Skin epidermis (tissue), 12 donors: Measurements from ENCODE around the gene LAMB3.

Source experiments
- H3K27ac ChIP-seq, 21 experiments: fragments of 200-600 bp; sonication (generic) in 11 of 21; one replicate each; pipeline ENCODE4 v1.5.0; 2020; ENCODE audit warnings: mild to moderate bottlenecking in 3 of 21, inconsistent platforms in 2 of 21, moderate library complexity in 2 of 21
- H3K4me3 ChIP-seq, 7 experiments: fragments of 200-600 bp; sonication (generic) in 2 of 7; one replicate each; pipeline ENCODE4 v1.5.0; 2020; ENCODE audit warnings: inconsistent platforms in 2 of 7, mild to moderate bottlenecking in 2 of 7, moderate library complexity in 1 of 7

LAMB3 gene

DNA sequence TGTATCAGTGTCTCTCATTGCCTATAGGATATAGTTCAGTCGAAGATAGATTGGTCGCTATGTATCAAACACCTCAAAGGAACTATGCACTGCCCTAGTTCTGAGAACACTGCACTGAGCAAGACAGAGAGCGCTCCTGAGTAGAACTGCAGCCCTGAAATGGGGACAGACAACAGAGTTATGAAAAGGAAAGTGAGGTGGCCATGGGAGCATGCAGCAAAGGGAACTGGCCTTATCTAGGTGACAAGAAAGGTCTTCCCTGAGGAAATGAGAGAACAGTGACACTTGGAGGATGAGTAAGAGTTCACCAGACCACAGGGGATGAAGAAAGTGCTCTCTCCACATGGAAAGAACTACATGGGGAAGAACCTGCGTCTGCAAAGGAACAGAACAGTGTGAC is 15.5 kb upstream of the LAMB3 start:
- Histone ChIP-seq H3K27ac (no peak overlapping the region), H3K4me3 (no peak overlapping the region)

DNA sequence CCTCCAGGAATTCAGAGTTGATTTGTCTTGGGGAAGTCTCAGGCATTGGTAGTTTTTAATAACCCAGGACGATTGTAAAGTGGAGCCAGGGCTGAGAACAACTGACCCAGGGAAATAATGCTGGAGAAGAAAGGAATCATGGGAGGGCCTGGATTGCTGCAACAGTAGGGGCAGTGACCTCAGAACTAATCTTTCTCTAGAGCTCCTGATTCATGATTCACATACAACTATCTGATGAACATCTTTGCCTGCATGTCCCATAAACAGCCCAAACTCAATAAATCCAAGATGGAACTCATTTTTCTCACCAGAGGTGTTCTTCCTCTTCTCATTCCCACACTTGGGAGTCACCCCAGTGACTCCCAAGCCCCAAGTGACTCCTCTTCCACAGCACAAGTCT is 14.9 kb upstream of the LAMB3 start:
- no peak overlapping the region for H3K4me3 ChIP-seq
- H3K27ac ChIP-seq = no peak overlapping the region

DNA sequence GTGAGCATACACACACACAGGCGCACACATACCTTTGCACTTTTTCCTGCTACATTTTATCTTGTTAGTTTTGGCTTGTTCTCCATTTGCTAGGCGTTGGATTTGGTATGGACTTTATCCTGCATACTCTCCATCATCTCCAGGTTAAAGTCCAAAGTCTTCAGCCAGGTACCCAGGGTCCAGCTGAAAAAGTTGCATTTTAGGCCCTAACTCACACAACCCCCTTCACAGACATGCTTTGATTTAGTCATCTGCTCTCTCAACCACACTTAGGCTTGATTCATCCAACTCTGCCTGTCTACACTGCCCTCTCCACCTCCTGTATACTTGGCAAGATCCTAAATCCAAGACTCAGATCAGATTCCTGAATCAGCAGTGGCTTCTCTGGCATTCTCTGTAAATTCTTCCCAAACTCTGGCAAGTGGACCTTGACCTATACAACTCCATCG is 10.7 kb upstream of the LAMB3 start:
- Histone ChIP-seq H3K4me3 (no peak overlapping the region), H3K27ac (no peak overlapping the region)

DNA sequence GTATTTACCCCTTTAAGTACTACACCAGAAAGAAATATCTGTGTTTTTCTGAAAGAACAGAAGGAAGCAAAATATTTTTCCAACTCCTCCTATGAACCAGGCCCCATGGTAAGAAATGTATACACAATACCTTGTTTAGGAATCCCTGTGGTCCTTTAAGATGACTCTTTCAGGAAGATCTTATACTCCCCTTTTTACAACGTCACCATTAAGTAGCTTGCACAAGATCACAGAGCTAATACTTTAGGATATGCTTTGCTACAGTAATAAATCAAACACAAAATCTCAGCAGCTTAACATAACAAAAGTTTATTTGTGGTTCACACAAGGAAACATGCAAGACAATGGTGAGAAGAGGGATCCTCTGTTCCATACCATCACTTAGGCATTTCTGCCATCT is 8.8 kb upstream of the LAMB3 start:
- no peak overlapping the region for H3K4me3 ChIP-seq
- peak overlapping the region in 1 of 21 experiments; percentile 5 for H3K27ac ChIP-seq

DNA sequence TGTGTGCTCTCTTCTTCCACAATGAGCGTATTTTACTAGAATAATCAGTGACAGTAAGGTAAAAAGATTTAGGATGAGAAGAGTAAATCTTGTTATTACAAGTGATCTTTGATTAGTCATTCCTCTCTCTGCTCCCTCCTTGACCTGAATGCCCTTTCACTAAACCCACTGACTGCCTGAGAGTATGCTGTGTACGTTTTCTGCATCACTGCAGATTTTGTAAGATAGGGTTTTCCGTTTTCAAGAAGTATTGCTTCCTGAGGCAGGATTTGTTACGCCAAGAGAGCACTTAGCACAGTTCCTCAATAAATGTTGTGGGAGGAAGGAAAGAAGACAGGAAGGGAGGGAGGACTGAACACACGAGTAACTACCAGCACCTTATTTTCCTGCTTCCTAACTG is 7.7 kb upstream of the LAMB3 start:
- Histone ChIP-seq H3K27ac (peak overlapping the region in 3 of 21 experiments; percentile 0 to 57 (median 7)), H3K4me3 (no peak overlapping the region)

DNA sequence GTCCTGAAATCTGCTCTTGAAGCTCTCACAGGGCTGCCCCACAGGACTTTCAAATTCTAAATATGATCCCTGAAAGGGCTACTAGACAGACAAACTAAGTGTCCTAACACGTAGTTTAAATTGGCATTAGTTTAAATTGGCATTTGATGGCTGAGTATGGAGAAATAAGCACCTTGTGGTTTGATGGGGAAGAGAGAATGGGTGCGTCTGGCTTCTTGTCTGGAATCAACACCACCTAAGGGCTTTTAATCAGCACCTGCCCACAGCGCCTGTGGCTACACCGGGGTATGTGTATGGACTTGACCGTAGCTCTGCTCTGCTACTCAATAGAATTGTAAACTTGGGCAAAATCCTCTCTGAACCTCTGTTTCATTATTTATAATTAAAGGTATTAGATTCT is 5.7 kb upstream of the LAMB3 start:
- no peak overlapping the region for H3K4me3 ChIP-seq

DNA sequence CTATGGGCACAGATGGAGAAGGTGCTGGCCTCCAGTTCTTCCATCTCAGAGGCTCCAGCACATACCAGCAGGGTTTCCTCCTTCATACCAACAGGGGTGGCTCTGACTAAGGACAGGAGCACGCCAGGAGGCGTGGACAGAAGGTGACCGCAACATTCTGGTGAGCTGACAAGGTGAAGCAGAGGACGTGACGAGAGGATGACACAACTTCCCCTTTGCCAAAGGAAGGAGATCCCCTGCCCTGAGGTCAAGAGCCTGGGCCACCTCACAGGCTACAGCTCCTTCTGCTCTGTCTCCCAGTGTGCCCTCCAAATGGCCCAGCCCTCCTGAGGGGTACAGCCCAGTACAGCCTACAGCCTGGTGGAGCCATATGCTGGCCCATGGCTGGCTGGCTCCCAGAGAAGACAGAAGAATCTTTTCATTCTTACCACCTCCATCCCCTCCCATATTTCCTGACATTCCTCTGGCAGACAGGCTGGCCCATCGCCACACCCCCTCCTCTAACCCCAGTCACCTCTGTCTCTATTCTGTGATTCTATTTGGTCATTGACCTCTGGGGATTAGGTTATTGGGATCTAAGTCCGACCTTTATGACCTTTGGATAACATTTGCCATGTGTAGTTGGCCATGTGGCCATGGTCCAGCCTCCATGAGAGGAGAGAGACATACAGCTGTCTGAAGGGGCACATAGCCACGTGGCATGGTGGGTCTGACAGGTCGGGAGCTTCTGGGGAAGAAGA is 5.1 kb upstream of the LAMB3 start:
- peak overlapping the region in 7 of 21 experiments; percentile 16 to 75 (median 54) for H3K27ac ChIP-seq
- H3K4me3 ChIP-seq = no peak overlapping the region

More for the DNA sequence above, 5.7 kb upstream of the LAMB3 start:
- H3K27ac ChIP-seq = peak overlapping the region in 7 of 21 experiments; percentile 16 to 75 (median 54)

DNA sequence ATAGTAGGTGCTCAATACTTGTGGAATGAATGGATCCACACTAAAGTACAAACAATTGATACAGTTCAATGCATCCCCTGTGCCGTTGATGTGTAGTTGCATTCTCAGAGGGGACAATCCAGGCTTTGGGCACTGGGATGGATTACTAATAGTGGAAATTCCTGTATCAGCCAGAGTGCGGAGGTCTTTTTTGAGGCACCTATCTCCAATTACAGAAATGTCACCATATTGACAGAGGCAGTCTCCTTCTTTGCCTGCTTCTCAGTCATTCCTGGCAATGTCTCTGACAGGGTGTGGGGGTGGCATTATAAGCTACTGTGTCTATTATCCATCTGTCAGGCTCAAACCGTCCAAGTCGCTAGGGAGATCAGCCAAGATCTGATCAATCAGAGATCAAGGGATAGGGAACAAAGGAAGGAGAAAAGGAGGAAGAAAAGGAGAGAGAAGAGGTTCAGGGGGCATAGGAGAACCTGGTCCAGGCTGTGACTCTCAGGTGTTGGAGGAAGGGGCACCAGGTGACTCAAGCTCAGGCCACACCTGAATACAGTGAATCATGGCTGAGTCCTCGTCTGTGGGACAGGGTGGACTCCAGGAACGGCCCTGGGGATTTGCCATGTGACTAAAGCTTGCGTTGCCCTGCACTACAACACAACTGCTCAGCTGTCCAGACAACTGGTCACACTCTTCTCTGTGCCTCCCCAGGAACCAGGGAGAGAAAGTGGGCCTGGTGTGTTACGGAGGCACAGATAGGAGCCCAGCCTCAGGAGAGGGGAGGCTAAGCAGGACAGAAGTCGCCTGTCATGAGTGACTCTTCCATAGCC is 3.4 kb upstream of the LAMB3 start:
- Histone ChIP-seq H3K27ac (peak overlapping the region in 1 of 21 experiments; percentile 87), H3K4me3 (no peak overlapping the region)

DNA sequence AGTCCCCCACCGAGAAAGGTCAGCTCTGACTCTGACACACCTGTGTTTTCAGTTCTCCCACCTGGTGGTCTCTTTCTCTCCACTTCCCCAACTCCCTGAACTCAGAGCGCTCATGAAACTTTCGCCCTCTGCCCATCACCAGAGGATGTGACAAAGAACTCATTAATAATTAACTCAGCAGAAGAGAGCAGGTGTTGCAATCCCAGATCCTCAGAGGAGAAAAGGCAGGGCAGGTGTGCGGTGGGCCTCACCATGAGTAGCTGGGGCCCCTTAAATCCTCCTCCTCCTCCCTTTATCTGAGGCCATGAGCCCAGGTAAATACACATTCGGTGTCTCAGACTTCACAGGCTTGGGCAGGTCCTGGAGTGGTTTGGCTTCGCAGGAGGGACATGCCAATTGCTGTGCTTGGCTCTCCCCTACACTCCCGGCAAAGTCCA is 1.7 kb upstream of the LAMB3 start:
- peak overlapping the region in 5 of 21 experiments; percentile 30 to 87 (median 71) for H3K27ac ChIP-seq
- no peak overlapping the region for H3K4me3 ChIP-seq

DNA sequence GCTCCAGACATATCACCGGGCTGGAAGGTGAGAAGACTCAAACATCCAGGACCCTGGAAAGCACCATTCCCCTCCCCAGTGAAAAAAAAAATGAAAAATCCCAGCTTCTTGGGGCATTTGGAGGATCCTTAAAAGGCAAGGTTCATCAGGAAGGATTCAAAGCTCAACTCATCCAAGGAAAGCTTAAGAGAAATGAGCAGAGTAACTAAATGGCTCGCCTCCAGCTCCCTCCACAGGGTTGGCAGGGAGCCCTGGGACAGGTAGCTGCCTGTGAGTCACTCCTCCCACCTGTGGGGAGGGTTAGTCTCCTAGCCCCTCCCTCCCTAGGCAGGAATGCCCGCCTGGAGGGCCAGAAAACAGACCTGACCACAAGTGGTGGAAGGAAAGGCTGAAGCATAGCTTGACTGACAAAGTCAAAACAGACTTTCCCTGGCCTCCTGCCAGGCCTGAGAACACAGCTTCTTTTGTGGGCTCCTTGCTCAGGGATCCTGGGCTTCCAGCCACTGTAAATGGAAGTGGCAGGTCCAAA is 712 bp upstream of the LAMB3 start:
- peak overlapping the region in 4 of 7 experiments; percentile 22 to 38 (median 34) for H3K4me3 ChIP-seq
- peak overlapping the region in 20 of 21 experiments; percentile 23 to 87 (median 74) for H3K27ac ChIP-seq

DNA sequence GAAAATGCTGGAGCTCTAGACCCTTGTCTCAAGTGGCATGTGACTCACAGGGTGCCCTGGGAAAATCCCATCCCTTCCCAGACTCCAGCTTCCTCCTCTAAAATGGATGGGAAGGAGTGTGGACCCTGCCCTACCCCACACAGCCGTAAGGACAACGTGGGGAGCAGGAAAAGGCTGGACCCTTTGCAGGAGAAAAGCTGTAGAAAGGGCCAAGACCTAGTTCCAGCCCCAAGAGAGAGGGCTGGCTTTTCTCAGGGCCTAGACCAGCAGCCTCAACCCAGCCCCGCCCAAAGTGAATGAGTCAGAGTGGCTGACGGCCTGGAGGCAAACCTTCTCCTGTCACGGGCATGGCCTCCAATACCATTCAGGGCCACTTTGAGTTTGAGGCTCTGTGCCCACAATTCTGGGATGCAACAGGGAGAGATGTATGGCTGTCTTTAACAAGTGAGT is 1.1 kb downstream of the LAMB3 start:
- peak overlapping the region in 5 of 7 experiments; percentile 12 to 38 (median 32) for H3K4me3 ChIP-seq
- H3K27ac ChIP-seq = peak overlapping the region in 18 of 21 experiments; percentile 17 to 87 (median 72)

DNA sequence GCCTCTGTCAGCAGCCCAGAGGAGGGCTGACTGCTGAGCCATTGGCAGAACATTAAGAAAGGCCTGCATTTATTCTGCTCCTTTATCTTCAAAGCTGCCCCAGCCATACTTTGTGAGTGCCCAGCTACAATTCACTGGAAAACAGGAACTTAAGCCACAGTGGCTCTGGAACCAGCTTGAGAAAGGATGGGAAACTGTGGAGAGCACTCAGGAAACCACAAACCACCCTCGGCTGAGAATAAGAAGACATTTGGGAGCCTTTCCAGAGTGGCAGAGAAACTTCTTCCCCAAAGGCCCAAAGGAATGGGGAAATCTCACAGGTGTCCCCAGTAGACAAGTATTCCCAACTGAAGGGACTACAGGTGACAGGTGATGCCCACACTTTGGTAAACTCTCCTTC is 1.8 kb downstream of the LAMB3 start:
- Histone ChIP-seq H3K27ac (peak overlapping the region in 17 of 21 experiments; percentile 43 to 87 (median 75)), H3K4me3 (peak overlapping the region in 5 of 7 experiments; percentile 12 to 38 (median 32))

DNA sequence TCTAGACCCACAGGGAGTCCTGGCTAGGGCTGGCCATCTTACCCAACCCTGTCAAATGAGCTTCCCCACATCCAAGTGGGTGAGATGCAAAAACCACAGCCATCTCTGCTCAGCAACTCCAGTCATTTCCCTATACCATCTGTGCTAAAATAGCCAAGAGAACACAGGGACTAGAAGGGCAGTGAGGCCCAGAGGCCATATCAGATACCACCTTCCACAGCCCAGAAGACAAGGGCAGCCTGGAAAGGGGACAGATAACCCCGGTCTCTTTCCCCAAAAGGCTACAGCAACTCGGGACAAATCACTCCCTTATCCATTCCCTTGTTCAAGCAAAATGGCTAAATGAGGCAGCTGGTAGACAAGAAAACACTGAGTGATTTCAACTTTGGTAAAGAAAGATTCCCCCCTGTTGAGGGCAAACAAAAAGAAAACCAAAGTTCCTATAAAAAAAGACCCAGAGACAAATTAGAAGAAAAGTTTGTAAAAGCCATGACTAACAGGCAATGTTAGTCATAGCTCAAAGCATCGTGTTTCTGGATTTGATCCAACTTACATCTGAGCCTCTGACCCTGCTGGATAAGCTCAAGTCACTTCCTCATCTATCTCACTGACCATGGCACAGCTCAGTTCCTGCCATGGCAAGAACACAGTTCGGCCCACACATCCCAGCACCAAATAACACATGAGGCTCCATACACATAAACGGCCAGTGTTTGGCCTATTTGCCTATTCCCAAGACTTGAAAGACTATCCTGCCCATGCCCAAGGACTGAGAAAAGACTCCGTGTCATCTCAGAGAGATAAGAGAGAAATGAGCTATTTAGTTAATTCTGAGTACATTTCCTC is 3.1 kb downstream of the LAMB3 start:
- Histone ChIP-seq H3K27ac (peak overlapping the region in 14 of 21 experiments; percentile 10 to 87 (median 50)), H3K4me3 (peak overlapping the region in 4 of 7 experiments; percentile 8 to 38 (median 27))

DNA sequence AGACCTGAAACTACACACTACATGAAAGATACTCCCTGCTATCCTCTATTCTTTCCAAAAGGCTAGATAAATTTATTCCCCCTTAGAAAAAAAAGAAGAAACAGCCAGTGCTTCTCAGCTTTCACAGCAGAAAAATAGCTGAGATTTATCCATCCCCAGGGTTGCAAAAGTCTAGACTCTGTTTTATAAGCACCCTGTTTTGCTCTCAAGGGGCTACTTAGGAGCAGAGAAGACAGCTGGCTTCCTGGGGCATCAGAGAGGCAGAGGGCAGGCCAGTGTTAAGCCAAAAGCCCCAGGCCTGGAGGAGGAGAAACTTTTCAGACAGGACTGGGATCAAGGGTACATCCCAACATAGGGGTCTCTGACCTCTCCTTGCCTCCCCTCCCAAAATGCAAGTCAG is 3.9 kb downstream of the LAMB3 start:
- peak overlapping the region in 1 of 7 experiments; percentile 15 for H3K4me3 ChIP-seq
- H3K27ac ChIP-seq = peak overlapping the region in 9 of 21 experiments; percentile 26 to 87 (median 52)

DNA sequence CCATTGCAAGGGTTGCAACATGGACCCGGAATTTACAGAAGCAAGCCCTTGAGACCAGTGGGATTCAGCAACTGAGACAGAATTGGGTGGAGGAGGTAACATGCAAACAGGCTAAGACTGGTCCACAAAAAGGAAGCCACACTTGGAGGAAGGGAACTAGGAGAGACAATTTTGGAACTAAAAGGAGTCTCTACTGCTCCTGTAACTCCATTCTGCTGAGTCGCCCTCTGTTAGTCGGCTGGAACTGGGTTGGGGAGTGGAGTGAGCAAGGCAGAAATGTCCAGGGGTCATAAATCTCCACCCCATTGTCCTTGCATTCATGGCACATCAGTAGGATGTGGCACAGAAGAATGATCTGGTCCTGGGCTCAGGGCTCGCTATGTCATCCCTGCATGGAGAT is 5.1 kb downstream of the LAMB3 start:
- no peak overlapping the region for H3K27ac ChIP-seq
- H3K4me3 ChIP-seq = no peak overlapping the region

DNA sequence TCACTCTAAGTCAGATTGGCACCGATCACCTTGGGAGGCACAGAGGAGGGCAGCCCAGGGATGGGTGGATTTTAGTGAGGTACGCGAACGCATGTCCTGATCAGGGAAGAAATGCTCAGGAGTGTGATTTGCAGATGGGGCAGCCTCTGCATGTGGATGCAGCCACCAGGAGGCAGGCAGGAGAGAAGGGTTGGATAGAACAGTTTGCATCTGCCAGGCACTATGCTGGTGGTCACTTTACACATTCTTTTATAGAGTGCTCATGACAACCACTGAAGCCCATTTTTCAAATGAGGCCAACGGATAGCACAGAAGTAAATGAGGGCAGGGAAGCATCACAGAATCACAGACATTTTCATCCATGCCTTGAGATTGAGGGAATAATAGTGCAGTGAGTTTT is 5.7 kb downstream of the LAMB3 start:
- H3K27ac ChIP-seq = no peak overlapping the region
- no peak overlapping the region for H3K4me3 ChIP-seq

DNA sequence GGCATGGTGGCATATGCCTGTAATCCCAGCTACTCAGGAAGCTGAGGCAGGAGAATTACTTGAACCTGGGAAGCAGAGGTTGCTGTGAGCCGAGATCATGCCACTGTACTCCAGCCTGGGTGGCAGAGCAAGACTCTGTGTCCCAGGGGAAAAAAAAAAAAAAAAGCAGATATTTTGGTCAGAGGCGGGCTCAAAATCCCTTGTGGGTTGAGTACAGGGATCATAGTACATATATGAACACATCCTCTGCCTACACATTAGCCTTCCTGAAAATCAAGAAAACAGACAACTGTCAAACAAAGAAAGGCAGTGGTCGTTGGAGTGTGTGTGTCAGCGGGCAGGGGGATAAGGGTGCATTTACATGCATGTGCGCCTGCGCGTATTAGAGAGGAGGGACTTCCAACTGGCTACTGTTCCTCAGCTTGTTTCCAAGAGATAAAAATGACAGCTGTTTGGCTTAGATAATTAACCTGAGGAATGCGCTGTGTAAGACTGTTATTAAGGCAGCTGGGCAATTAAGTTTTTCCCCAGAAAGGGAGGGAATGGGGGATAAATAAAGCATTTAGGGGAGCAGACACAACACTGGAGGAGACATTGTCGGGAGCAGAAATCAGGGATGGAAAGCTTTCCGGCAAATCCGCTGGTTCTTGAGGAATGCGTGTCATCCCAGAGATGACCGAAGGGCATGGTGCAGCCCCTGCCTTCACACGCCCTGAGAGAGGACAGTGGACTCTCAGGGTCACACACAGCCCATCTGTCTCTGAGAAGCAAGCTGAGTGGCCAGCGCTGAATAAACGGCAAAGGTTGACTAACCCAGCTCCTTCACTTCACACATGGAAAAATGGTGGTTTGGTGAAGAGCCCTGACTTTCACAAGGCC is 6.4 kb downstream of the LAMB3 start:
- Histone ChIP-seq H3K27ac (no peak overlapping the region), H3K4me3 (no peak overlapping the region)

DNA sequence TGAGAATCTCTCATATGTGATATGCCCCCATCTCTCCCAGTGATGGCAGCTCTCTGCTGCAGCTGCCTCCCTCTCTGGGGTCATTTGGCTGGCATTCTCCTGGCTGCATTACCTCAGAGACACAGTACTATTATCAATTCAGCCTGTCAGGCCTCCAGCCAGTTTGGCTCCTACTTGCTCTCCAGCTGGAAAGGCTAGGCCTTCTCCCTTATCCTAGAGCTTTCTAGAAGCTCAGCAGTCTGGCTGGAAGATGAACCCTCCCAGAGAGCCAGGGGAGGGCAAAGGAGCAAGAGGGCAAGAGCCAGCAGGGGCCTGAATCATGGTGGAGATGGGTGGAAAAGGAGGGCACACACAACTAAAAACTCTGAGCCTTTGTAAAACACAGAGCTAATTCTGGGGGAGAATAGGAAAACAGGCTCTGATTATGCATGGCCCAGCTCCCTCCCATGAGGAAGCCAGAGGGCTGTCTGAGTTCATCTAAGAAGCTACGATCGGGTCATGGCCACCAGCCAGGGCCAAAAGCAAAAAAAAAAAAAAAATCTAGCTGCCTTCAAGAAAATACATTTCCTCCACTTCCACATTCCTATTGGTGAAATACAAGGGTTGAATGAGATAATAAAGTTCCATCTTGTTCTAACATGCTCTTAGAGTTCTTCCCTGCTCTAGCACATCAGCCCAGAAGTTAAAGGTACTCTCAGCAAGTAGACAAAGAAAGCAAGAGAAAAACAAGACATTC is 8.8 kb downstream of the LAMB3 start:
- Histone ChIP-seq H3K27ac (peak overlapping the region in 1 of 21 experiments; percentile 23), H3K4me3 (no peak overlapping the region)
